Pulmonary artery endothelial cell (primary cell): ENCODE results near the gene TANGO2. TPM values are rescaled to one million over a fixed set of nuclear protein-coding genes. Genes with fewer than 3 reads are reported as not detected.

Experiments
- DNase-seq: peaks from one replicate; pipeline ENCODE4 v3.0.0-alpha.2; 2011; ENCODE audit warnings: low read depth, low spot score
- total RNA-seq: library from RNA; depleted of rRNA; stranded (reverse); fragments of >200 nt; gene quantifications from 2 replicates; pipeline ENCODE4 v1.2.3, GENCODE V29; 2014

The TANGO2 gene, protein sequence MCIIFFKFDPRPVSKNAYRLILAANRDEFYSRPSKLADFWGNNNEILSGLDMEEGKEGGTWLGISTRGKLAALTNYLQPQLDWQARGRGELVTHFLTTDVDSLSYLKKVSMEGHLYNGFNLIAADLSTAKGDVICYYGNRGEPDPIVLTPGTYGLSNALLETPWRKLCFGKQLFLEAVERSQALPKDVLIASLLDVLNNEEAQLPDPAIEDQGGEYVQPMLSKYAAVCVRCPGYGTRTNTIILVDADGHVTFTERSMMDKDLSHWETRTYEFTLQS
- total RNA-seq = 36.4 and 72.1 TPM in 2 replicates

GRCh38 chr22:20020533-20021195 lies at the start of gene TANGO2:
TANGO2 (plus strand) TSS chr22:20021110; CDS start chr22:20036799, 15,689 bp downstream.
- peak; percentile 59 for DNase-seq

DNA sequence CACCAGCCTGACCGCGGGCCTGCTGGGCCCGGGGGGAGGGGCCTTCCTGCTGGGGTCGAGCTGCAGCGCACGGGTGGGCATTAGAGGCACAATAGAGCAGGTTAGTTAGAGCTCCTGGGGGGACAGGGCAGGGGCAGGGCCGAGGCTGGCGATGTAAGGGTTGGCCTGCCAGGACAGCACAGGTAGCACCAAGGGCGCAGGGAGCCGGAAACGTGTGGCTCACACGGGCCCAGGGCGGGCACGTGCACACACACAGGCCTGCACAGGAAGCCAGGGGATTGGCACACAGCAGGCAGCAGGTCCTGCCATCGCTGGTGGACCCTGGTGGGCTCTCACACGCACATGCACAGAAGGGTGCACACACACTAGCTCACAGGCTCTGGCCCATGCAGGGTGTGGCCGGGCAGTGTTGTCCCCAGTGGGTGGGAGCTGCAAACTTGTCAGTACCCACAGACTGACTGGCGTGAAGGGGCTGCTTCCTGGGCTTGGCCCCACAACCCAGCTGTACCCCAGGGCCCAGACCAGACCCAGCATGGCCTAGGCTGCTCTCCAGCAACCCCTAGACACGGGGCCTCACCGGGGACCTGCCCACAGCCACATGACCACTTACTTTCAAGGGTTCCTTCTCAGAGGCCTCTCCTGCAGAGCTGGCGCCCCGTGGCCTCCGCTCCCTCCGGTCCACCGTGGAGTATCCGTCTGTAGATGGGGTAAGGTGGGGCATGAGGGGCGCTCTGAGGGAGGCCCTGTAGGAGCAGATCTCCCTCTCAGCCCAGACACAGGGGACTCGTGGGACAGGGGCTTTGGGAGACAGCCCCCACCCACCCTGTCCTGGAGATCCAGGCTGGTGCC lies 49.4 kb upstream of the TANGO2 start:
- DNase-seq = no peak

GRCh38 chr22:19972251-19972650 lies 48.7 kb upstream of the TANGO2 start:
- DNase-seq = no peak

- DNase-seq = no peak
These were observed 48.0 kb upstream of the TANGO2 start for GRCh38 chr22:19972652-19973550.

GRCh38 chr22:19973551-19974267 lies 47.2 kb upstream of the TANGO2 start:
- no peak for DNase-seq

GRCh38 chr22:19974268-19974861 lies 46.5 kb upstream of the TANGO2 start:
- peak; percentile 68 for DNase-seq

- no peak for DNase-seq
These were observed 45.8 kb upstream of the TANGO2 start for GRCh38 chr22:19974935-19975706.

DNA sequence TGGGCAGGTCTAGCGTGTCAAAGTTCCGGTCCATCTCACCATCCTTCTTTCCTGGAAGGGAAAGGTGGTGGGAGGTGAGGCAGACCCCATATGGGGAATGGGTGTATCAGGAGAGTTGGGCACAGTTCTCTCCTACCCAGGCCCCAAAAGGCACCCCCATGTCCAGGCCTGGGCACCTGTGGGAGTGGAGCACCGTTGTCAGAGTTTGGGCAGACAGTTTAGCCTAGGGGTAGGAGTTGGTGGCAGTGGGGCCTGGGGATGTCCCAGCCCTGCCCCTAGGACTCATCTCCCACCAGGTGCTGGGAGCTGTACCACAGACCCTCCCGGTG lies 45.2 kb upstream of the TANGO2 start:
- DNase-seq = no peak

DNA sequence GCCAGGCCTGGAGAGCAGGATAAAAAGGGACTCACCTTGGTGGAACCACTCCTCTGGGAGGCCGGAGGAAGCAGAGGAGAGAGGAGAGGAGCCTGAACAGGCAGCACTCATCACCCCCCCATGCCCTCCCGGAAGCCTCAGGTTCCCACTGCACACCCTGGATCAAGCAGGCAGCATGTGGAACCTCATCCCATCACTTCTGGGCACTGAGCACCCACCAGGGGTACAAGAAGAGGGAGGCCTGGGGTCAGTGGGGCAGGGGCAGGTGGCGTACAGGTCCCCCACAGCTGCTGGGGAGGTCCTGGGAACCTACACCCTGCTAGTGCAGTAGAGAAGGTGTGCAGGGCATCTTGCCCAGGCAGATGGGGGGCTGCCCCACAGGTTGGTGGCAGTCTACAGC lies 44.2 kb upstream of the TANGO2 start:
- DNase-seq = no peak

GRCh38 chr22:19977296-19978243 lies 43.3 kb upstream of the TANGO2 start:
- DNase-seq = no peak

DNA sequence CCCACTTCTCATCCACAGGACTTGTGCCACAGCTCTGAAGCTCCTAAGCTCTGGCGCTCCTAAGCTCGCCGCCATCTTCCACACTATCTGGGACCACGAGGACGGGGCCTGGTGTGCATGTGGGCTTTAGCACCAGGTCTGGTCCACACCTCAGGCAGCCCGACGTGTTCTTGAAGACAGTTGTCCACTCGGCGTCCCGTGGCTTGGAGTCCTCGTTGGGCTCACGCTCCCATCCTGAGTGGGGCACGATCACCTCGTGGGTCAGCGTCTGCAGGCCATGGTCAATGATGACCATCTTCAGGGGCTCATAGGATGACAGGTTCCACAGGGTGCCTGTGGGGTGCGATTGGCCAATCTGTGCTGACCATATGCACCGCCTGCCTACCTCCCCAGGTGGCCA lies 42.2 kb upstream of the TANGO2 start:
- no peak for DNase-seq

DNA sequence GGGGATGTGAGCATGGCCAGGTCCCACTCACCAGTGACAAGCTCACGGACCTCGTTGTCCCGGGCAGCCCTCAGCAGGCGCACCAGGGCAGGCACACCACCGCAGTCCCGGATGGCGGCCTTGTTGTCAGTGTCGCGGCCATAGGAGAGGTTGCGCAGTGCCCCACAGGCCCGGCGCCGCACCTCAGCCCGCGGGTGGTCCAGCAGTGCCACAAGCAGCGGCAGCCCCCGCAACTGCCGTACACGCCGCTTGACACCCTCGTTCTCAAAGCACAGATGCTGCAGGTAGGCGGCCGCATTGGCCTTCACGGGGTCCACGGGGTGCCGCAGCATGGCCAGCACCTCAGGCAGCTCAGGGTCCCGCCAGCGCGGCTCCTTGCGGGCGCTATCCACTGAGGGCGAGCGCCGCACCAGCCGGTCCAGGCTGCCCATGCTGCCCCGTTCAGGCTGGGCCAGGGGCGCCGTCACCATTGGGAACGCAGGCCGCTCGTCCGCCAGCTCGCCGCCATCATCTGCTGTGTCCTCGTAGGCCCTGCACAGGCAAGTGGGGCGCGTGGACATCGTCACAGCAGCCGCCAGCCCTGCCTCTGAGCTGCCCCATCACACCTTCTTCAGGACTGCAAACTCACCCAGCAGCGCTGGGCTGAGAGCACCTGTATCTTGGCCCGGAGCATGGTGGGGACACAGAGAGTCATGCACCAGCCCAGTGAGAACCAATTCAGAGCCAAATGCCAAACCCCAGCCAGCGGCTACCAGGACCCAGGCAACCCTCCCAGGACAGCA lies 41.0 kb upstream of the TANGO2 start:
- DNase-seq = no peak

DNA sequence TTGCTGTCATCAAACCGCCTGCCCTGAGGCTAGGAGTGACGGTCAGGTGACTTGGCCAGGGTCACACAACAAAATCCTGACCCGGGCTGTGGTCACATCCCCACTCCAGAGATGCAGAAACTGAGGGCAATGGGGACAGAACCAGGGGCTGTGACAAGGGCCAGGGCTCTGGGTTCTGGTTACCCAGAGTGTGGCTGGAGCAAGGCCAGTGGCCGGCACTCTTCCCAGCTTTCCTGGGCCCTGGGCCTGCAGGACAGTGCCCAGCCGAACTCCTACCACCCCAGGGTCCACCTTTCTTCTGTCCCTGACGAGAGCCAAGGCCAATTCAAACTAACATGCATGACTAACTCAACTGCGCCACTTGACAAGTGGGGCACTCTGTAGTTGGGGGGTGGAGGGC lies 40.1 kb upstream of the TANGO2 start:
- DNase-seq = no peak

GRCh38 chr22:19981171-19981960 lies 39.5 kb upstream of the TANGO2 start:
- no peak for DNase-seq

DNA sequence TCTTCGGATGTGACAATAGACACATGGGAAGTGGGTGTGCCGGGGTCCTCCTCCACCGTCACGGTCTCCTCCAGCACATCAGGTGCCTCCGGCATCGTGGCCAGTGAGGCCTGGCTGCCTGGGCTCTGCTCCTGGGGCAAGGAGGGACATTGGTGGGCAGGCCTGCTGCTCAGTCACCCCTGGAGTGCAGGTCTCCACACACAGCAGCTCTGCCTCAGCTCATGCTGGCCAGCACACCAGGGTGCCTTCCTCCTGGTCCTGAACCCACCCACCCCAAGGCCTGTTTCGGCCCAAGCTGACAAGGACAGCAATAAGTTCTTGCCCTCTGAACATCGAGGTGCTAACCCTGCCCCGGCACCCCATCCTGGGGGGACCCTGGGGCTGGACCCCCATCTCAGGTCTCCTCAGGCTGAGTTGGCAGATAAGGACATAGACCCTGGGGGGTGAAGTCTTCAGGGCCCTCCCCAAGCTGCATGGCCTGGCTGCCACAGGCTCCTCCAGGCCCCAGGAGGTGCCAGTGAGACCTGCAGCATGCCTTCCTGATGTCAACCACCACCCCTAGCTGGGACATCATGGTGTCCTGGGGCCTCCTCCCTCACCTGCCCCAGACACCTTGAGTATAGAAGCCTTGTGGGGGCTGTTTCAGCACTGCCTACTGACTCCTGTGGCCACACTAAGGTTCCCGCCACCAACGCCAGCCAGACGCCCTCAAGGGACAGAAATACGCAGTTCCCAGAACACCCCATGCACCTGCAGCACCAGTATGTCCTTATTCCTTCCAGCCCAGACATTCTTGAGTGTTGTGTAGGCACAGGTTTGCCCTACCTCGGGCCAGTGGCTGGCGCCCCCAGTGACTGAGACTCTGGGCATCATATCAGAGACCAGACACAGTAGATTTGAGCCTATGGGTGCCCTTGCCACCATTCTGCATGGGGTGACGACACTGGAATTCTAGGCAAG lies 38.7 kb upstream of the TANGO2 start:
- no peak for DNase-seq
